GM12865 (cell line): ENCODE measurements around the gene BCOR.

ENCODE experiments used
- DNase-seq: peaks from one replicate; pipeline ENCODE4 v3.0.0; 2010; ENCODE audit warnings: low read depth
- H3K4me3 ChIP-seq: 2 replicates; pipeline ENCODE4 v1.5.1; 2011; ENCODE audit warnings: mild to moderate bottlenecking, low read depth, low read length, control low read depth
- TF ChIP-seq, protein P1 (sequence below): IDR thresholded peaks from 2 replicates; pipeline ENCODE4 v1.5.1; 2011; ENCODE audit warnings: low read length, control low read depth, low read depth, inconsistent platforms; ENCODE audit not compliant: insufficient read depth; ENCODE audit errors: missing control alignments

The BCOR gene

DNA sequence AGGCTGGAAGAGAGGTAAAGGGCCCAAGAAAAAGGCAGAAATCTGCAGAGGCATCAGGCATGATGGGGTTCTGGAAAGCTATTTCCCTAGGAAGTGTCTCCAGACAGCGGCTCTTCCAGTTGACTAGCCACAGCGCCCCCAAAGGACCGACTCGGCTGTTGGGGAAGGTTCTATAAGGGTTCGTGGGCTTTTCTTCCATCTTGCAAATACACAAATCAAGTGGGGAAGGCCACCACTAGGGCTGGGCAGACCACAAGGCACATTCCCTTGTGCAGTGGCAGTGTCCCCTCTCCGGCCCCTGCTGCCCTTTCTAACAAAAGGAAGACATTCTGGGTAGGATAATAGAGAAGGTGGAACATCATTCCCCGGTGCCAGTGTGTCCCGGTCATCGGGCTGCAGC is 18.2 kb downstream of the BCOR start:
- H3K4me3 ChIP-seq, result no peak overlapping the region
- TF ChIP-seq, protein P1, sequence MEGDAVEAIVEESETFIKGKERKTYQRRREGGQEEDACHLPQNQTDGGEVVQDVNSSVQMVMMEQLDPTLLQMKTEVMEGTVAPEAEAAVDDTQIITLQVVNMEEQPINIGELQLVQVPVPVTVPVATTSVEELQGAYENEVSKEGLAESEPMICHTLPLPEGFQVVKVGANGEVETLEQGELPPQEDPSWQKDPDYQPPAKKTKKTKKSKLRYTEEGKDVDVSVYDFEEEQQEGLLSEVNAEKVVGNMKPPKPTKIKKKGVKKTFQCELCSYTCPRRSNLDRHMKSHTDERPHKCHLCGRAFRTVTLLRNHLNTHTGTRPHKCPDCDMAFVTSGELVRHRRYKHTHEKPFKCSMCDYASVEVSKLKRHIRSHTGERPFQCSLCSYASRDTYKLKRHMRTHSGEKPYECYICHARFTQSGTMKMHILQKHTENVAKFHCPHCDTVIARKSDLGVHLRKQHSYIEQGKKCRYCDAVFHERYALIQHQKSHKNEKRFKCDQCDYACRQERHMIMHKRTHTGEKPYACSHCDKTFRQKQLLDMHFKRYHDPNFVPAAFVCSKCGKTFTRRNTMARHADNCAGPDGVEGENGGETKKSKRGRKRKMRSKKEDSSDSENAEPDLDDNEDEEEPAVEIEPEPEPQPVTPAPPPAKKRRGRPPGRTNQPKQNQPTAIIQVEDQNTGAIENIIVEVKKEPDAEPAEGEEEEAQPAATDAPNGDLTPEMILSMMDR, result no peak
- DNase-seq, result no peak

DNA sequence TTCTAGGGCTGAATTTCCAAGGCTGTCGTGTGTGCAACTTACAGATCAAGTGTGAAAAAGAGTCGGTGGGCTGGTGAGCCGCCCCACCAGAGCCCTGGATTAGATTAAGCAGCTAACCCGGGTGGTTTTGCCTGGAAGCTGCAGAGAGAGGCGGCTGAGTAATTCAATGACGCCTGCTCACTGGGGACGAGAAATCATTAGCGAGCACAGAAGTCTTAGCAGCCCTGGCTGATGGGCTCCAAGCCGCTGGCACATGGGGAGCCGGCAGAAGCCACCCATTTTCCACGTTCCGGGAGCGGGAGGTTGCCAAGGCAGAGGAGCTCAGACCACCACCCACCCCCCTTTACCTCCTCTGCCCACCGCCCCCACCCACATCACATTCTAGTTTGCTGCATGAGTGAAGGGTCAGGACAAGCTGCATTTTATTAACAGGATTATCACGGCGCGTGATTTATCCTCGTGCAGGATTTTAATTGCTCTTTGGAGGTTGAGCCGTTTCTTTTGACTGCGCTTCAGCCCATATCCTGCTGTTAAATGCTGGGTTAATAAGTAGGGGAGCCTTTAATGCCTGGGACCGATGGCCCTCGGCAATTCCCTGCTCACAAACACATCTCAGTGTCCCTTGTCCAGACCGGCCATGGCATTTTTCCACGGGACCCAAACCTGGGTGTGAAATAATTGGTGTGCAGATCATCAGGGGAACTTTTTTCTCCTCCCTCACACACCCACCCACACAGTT is 19.1 kb downstream of the BCOR start:
- no peak for DNase-seq
- no peak overlapping the region for H3K4me3 ChIP-seq
- TF ChIP-seq, protein P1, result no peak

DNA sequence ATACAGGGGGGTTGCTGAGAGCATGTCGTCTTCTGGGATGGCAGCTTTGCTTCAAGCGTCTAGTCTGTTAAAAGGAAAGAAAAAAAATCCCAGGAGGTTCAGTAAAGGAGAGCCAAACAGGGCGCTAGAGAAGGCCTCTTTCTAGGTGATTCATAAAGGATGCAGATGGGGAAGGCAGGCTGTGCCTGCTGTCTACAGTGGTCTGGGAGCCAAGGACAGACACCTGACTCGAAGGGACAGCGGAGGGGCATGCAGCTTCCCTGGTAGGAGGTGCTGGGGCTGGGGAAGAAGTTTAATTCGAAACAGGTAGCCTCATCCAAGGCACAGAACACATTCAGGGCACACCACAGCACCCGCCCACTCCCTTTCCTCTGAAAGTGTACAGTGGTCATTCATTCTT is 19.9 kb downstream of the BCOR start:
- H3K4me3 ChIP-seq, result no peak overlapping the region
- TF ChIP-seq, protein P1, result no peak
- DNase-seq, result no peak

DNA sequence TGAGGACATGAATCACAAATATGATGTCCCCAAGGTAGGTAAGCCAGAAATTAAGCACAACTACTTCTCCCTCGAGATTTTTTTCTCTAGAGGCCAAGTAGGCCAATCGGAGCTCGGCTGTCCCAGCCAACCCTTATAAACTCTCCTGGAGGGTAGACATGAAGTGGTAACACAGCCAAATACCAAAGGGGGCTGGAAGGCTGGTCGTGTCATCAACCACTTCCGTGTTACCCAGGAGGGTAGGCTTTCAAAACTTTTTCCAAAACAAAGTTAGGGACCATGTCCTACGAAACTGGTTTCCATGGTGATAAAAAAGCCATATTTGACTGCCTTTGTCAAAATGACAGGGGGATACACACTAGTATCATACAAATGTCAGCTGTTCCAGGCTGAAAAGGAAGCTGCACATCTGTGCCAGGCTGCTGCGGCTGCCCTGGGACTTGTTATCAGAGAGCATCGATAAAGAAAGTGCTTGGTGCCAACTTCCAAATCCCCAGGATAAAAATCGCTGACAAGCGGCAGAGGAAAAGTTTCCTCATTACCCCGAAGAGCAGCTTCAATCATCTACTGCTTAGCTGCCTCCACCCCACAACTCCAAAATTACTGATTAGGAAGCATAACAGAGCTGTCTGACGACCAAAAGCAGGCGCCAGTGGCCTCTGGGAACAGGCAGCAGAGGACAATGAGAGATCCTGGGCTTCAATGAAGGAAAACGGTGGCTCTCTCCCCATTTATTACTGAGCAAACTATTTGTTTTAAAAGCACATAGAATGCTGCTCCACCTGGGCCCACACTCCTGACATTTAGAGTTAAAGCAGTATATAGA is 20.8 kb downstream of the BCOR start:
- no peak overlapping the region for H3K4me3 ChIP-seq
- TF ChIP-seq, protein P1, result no peak
- DNase-seq, result no peak

DNA sequence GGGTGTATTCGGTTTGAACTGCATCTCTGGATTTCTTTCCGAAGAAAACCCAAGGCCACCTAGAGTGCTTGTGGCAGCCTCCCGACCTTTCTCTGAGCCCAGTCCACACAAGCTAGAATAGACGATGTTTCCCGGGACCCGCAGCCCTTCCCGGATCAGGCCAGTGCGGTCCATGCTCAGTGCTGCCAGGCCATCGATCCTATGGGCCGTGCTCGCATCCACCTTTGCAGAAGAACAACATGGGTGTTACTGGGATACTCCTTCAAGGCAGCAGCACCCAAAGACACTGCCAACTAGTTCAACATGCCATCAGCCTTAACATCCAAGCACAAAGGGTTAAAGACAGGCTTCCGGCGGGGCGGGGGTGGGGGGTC is 22.8 kb downstream of the BCOR start:
- H3K4me3 ChIP-seq, result no peak overlapping the region
- TF ChIP-seq, protein P1, result no peak
- DNase-seq, result no peak

DNA sequence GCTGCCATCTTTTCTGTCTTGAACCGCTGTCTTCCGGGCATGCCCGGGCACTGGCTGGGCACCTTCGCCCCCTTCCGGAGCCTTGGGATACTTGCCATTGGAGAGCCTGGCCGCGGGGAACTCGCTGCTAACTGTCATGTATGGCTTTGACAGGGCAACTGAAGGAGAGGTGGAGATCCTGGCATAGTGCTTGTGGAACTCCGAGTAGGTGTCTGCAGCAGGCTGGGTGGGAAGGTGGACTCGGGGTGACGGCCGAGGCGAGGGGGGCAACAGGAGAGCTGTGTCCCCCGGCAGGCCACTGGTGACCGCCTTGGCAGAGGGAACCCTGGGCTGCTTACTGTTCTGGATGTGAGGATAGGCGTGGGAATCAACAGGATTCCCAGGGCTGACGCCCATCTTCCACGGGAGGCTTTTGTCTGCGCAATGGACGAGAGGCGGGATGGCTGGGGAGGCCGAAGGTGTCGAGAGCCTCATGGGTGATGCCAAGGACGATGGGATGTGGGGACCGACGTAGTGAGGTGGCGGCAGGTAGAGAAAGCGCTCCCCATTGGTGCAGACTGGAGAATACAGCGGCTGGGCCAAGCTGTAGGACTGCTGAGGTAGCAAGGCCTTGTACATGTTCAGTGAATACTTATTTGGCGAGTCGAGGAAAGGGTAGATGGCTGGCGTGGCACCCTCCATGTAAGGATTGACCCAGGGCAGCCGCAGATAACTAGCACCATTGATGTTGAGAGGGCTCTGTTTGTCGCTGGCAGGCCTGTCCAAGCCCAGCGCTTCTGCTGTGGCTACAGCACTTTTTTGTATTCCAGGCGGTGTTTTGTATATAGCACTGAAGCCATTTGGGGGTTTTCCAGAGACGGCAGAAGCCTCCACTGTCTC is 23.4 kb downstream of the BCOR start:
- no peak for DNase-seq
- H3K4me3 ChIP-seq, result no peak overlapping the region
- TF ChIP-seq, protein P1, result no peak
